Activated CD8-positive, alpha-beta memory T cell treated with anti-CD3 and anti-CD28 coated beads, Interleukin-2, amount 50 U/mL, for 1 hour (primary cell): ENCODE measurements around the gene WDR90.

Experiments
- DNase-seq: peaks from one replicate; pipeline ENCODE4 v3.0.0-alpha.2; 2020; ENCODE audit errors: extremely low read depth

Gene WDR90

DNA sequence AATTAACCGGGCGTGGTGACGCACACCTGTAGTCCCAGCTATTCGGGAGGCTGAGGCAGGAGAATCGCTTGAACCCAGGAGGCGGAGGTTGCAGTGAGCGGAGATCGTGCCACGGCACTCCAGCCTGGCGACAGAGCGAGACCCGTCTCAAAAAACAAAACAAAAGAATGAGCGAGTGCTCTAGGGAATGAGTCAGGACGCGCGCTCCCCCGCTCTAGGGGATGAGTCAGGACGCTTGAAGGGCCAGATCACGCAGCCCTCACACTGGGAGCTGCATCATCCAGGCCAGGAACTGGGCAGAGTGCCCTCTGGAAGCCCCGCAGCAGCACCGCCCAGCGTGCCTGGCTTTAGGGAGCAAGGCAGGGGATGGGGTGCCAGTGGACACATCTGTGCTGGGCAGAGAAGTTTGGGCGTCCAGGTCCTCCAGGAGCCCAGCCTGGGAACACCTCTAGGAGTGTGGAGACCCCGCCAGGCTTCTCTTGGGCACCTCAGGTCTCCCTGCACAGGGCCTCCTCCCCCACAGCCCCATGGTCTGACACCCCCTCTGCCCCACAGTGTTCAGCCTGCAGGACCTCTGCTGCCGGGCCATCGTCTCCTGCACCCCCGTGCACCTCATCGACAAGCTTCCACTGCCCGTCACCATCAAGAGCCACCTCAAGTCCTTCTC is 22.2 kb upstream of the WDR90 start:
- no peak for DNase-seq

DNA sequence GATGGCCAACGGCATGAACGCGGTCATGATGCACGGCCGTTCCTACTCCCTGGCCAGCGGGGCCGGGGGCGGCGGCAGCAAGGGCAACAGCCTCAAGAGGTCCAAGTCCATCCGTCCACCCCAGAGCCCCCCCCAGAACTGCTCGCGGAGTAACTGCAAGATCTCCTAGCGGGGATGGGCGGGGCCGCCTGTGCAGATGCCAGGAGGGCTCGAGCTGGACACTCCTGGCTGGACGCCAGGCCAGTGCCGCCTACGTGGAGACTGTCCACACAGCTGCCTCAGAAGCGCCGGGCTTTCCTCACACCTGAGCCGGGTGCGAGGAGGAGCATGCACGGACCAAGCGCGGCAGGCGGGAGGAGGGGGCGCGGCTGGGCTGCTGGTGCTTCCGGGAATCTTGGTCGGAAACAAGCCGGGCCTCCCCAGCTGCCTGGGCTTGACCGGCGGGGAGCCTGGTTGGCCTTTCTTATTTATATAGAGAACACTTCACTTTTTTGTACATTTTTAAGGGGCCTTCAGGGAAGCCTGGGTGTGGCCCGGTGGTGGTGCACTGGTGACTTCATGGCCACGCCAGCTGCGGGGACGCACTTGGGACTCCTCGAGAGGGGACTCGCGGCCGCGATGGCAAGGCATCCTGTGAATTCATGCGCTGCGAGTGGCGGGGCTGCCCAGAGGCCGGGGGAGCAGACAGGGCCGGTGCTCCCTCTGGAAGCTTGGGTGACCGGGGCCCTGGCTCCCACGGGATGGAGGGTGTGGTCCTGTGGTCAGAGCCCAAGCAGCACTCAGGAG is 21.5 kb upstream of the WDR90 start:
- no peak for DNase-seq

DNA sequence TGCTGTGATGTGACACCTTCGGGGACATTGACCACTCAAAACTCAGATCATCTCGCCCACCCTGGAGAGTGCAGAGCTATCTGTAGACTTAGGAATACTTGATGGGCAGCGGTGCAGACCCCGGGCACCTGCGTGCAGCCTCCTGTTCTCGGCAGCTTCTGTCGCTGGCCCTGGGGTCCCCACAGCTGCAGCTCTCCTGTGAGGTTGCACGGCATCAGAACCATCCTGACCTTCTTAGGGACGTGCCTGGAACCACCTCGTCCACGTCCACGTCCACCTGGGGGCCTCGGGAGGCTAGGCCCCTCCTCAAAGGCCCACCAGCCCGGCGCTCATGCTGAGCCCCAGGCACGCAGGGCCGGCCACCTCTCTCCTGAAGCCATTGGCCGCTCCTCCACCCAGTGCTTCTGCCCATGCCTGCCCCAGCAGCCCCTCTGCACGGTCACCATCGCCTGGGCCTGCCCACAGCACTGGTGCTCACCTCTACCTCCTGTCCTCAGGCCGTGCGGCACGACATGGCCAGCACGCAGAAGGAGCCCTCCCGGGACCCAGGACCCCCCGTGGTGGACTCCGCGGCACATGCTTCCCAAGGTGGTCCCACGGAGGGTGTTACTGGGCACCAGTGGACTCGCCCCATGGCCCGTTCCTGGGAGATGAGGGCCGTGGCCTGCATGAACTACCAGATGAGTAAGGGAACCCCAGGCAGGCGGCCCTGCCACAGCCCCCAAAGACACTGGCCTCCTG is 20.7 kb upstream of the WDR90 start:
- no peak for DNase-seq

DNA sequence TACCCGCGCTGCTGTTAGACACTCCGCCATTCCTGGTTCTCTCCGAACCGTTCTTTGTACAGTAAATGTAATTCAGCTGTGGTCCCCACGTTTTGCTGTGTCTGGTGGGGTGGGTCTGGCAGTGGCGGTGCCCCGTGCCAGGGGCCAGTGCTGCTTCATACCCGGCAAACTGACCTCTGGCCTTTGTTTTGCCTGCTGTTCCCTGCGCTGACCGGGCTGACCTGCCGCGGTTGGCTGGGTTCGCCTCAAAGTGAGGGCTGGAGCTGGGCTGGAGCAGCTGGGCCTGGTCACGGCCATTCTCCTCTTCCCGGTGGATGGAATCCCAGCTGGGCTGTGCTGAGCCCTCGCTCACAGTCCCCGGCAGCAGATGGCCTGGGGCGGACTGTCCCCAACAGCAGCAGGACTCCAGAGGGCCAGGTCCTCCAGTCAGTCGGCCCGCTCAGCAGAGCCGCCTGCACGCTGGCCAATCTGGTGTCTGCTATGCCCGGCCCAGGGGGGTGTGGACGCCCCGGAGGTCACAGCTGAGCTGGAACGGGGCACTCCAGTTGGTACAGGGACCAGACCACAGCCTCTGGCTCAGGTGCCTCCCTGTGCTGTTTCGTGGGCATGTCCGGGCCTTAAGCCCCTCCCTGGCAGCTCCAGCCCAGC is 19.9 kb upstream of the WDR90 start:
- DNase-seq = no peak

DNA sequence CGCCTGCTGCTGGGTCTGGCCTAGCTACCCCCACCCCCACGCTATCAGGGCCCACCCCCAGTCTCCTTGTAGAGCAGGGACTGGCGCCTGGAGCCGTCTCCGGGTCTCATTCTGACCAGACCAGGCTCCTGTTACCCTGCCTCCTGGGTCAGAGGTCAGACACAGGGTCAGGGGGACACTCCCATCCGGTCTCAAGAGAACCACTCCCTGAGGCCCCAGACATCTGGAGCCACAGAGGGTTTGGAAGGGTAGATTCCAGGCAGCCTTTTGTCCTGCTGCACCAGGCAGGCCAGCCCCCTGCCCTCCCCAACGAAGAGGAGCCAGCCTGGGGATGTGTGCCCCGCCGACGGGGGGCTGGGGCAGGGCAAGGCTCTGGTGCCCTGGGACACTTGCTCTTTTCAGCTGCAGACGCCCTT is 19.3 kb upstream of the WDR90 start:
- DNase-seq = no peak

DNA sequence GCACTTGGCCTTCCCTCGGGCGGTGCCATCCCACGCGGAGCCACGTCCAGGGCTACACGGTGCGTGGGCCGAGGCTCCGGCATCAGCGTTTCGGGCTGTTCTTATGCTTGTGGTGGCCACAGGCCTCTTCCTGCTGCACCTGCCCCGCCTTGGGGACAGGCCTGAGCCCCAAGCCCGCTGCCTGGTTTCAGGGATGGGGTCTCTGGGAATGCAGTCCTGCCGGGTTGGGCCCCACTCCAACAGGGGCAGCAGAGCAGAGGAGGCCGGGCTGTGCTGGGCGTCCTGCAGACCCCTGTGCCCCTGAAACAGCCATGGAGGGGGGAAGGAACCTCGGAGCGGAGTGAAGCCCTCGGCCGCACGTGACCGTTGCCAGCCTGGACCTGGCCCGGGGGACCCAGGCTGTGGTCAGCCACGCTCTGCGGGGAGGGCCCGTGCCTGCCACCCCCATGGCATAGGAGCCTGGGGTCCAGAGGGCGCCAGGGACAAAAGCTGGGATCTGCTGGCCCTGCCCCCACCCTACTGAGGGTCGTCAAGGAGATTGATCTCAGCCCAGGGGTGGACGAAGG is 18.8 kb upstream of the WDR90 start:
- no peak for DNase-seq

DNA sequence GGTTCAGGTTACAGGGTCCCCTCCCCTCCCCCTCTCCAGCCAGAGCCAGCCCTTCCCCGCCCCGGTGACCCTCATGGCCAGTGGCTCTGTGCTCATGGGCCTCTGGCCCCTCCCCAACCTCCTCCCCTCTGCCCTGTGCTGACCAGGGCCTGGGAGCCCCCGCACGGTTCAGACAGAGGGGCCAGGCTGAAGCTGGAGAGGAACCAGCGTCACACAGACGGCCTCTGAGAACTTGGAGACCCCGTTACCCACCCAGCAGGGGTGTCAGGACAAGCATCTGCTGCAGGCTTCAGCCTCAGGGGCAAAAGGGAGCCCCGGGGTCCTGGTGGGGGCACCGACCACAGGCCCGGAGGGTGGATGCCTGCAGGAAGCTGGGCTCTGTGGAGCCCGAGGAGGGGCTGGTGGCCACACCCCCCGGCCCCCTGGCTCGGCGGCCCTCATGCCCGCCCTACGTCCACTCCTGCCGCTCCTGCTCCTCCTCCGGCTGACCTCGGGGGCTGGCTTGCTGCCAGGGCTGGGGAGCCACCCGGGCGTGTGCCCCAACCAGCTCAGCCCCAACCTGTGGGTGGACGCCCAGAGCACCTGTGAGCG is 18.3 kb upstream of the WDR90 start, which contains the start of gene WFIKKN1:
Gene WFIKKN1 (plus strand): TSS at position 171 of the 591 bp plus-strand sequence. CDS start 269 bp downstream, at position 440.
- no peak for DNase-seq

DNA sequence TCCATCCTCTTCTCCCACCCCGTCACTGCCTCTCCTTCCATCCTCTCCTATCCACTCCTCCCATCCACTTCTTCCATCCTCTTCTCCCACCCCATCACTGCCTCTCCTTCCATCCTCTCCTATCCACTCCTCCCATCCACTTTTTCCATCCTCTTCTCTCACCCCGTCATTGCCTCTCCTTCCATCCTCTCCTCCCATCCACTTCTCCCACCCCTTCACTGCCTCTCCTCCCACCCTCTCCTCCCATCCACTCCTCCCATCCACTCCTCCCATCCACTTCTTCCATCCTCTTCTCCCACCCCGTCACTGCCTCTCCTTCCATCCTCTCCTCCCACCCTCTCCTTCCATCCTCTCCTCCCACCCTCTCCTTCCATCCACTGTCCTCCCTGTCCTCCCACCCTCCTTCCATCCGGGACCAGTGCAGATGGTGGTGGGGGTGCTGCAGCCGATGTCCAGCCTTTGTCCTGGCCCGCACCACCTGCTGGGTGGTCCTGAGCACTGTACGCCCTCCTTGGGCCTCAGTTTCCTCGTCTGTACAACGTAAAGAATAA is 17.3 kb upstream of the WDR90 start:
- DNase-seq = no peak

DNA sequence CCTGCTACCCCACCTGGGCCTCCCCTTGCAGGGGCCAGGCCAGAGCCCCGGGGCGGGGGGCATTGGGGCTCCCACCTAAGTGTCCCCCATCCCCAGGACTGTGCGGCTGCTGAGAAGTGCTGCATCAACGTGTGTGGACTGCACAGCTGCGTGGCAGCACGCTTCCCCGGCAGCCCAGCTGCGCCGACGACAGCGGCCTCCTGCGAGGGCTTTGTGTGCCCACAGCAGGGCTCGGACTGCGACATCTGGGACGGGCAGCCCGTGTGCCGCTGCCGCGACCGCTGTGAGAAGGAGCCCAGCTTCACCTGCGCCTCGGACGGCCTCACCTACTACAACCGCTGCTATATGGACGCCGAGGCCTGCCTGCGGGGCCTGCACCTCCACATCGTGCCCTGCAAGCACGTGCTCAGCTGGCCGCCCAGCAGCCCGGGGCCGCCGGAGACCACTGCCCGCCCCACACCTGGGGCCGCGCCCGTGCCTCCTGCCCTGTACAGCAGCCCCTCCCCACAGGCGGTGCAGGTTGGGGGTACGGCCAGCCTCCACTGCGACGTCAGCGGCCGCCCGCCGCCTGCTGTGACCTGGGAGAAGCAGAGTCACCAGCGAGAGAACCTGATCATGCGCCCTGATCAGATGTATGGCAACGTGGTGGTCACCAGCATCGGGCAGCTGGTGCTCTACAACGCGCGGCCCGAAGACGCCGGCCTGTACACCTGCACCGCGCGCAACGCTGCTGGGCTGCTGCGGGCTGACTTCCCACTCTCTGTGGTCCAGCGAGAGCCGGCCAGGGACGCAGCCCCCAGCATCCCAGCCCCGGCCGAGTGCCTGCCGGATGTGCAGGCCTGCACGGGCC is 16.5 kb upstream of the WDR90 start:
- DNase-seq = no peak

DNA sequence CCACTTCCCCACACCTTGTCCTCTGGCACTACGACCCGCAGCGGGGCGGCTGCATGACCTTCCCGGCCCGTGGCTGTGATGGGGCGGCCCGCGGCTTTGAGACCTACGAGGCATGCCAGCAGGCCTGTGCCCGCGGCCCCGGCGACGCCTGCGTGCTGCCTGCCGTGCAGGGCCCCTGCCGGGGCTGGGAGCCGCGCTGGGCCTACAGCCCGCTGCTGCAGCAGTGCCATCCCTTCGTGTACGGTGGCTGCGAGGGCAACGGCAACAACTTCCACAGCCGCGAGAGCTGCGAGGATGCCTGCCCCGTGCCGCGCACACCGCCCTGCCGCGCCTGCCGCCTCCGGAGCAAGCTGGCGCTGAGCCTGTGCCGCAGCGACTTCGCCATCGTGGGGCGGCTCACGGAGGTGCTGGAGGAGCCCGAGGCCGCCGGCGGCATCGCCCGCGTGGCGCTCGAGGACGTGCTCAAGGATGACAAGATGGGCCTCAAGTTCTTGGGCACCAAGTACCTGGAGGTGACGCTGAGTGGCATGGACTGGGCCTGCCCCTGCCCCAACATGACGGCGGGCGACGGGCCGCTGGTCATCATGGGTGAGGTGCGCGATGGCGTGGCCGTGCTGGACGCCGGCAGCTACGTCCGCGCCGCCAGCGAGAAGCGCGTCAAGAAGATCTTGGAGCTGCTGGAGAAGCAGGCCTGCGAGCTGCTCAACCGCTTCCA is 15.7 kb upstream of the WDR90 start:
- no peak for DNase-seq

DNA sequence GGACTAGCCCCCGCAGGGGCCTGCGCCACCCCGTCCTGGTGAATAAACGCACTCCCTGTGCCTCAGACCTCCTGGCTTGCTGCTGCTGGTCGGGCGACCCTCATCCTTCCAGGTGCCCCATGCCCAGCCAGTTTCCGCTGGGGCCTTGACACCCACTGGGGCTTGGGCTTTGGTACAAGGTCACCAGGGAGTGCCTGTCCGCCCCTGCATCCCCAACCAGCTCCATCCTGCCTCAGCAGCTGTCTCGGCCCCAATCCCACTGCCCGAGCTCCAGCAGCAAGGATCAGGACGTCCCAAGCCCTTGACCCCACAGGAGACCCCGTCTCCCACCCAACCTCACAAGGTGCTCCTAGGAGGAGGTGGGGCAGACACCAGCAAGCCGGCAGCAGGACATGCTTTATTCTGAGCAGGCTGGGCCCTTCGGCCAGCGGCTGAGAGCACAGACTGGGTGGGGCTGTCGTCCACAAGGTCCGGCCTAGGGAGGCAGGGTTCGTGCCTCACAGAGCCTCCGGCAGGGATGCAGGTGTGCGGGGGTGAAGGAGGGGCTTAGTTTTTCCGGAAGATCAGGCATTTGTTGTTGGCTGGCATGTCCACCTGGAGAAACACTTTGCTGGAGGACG is 15.0 kb upstream of the WDR90 start:
- DNase-seq = no peak

DNA sequence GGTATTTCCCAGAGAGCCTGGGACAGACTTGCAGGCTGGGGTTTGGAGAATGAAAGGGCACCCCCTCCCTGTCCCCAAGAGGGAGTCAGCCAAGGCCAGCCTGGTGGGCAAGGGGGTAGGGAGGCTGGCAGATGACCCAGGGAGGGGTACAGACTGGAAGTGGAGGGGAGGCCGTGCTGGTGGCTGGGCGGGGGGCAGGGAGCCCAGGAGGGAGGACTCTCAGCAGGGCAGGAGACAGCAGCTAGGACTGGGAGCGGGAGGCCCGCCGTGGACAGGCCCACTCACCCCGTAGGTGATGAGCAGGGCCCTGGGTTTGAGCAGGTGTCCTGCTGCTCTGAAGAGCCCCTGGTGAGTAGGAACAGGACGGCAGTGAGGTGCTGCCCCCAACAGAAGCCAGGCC is 14.2 kb upstream of the WDR90 start:
- DNase-seq = no peak

DNA sequence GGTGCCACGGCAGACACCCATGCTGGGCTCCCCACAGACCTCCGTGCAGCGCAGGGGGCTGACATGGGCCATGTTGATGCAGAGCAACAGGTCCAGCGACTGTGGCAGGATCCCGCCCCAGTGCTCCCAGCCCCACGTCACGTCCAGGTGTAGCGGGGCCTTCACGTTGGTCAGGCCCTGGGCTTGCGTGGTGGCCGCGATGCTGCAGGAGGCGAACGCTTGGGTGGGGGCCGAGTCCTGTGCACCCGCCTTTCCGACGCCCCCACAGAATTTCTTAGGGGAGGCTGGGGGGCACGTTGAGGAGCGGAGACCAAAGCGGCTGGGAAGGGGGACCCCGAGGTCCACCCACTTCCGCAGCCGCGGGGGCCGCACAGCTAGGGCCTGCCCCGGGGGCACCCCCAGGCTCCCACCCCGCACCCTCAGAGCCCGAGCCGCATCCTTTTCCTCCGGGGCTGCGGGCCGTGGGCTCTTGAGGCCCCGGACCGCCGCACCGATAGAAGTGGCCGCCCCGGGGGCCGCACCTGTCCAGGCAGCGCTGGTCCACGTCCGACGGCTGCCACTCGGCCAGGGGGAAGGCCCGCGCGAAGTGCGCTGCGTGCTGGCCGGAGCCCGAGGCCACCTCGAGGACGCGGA is 13.5 kb upstream of the WDR90 start:
- no peak for DNase-seq

DNA sequence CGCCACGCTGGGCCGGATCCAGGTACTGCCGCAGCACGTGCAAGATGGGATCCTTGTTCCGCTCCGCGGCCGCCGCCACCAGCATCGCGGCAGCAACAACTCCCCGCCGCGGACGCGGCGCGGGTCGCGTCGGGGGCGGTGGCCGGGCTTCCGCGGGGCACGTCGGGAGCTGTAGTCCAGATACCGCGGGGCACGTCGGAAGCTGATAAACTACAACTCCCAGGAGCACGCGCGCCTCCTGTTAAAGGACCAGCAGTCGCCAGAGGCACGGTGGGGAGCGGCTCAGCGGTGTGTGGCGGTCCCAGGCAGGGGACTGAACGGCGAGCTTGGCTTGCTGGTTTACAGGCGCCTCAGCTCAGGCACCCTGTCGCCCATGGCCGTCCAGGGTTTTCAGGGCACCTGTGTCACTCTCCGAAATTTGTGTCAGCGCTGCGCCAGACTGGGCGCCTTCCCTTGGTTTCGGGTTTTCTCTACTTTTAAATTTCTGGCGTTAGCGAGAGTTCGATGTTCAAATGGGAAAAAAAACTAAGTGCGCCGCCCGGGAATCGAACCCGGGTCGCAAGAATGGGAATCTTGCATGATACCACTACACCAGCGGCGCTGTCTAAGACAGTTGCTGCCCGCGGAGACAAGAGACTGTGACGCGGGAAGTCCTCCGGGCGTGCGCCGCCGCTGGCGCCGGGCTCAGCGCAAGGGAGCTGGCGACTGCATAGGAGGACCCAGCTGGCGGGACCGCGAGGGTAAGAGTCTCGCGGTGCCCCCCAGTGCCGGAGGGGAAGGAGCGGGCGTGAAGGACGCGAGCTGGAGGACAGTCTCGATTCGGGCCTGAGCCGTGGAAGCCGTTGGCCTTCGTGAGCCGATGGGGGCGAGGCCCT is 12.7 kb upstream of the WDR90 start, which contains the start of gene METTL26:
Gene METTL26 (minus strand): TSS at position 100 of the 875 bp plus-strand sequence. CDS start 15 bp downstream, at position 85.
- peak; percentile 82 for DNase-seq

DNA sequence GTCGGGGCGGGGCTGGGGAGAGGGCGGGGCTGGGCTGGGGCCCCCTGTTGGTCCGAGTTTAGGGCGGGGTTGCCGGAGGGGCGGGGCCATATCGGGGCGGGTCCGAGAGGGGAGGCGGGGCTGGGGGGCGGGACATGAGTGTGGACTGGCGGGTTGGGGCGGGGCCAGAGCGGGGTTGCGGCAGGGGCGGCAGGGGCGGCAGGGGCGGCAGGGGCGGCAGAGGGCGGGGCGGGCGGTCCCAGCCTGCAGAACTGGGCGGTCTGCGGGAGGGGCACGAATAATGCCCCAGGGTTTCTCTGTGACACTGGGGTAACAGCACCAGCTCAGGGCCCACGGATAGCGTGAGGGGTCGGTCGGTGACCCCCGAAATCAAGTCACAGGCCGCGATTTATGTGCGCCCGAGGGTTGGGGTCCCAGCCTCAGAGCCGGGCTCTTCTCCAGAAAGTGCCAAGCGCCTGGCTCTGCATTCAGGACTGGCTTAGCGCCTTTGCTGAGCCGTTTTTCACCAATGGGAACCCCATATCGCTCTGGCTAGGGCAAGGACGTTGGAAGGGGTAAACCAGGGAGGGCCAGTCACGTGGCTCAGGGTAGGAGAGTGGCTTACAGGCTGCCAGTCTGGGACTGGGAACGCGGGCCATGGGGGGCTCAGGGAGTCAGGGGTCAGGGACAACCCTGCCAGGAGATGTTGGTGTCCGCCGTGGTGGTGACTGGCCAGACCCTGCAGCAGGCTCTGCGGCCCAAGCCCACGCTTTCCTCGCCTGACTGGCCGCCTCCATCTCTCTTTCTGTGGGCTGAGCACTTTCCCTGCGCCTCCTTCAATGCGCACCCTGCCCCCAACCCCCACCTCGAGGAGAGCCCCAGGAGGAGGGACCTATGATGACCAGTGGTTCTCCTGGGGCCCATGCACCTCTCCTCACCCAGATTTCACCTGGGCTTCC is 11.8 kb upstream of the WDR90 start:
- DNase-seq = peak; percentile 70

DNA sequence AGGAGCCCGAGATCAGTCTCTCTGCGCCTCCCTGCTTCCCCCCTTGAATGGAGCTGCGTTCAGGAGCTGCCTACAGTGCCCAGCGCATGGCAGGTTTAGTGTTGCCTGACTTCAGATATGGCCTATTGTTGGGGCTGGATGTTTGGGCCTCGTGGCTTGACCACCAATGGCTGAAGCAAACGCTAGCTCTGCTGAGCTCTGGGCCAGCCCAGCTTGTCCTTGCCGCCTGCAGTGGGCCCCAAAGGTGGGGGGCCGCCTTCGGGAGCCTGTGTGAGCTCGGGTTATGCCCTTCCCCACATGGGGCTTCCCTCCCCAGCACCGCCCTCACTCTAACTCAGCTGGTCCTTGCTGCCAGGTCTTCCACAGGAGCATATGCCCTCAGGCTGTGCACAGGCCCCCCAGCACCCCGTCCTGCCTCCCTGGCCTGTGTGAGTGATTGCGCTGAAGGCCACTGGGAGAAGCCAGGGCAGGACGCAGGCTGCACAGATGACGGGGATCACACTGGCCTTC is 11.1 kb upstream of the WDR90 start:
- no peak for DNase-seq
